ENCODE measurements around the gene STING1. TPM values are rescaled to one million over a fixed set of nuclear protein-coding genes. Genes with fewer than 3 reads are reported as not detected.

The STING1 gene
- total and polyA plus RNA-seq, 2 of the 13 experiments (the other 11 are each of a cell fraction or from before 2014, with no cell fraction given), result 1.3 to 4.4 TPM

GRCh38 chr5:139517683-139518564 is 35.4 kb upstream of the STING1 start (continued):
- TF ChIP-seq SRSF4 (IDR thresholded peaks at IDR 0.05; ENCODE audit: low read depth, low read length, poor library complexity, severe bottlenecking), result no peak
- TF ChIP-seq ZNF839 (CRISPR knock-in tag; IDR thresholded peaks at IDR 0.05; ENCODE audit: borderline replicate concordance), result no peak
- TF ChIP-seq TOE1 (CRISPR knock-in tag; IDR thresholded peaks at IDR 0.05), result peak; percentile 67; the same call in 1 of the 2 replicates
- TF ChIP-seq CTCF (CRISPR knock-in tag; IDR thresholded peaks at IDR 0.05), result peak; percentile 96
- no peak for TF ChIP-seq MBNL3 (CRISPR knock-in tag; conservative IDR thresholded peaks at IDR 0.05)
- TF ChIP-seq ZNF333 (CRISPR knock-in tag; IDR thresholded peaks at IDR 0.05; ENCODE audit: borderline replicate concordance), result peak; percentile 60; the same call in 1 of the 2 replicates
- TF ChIP-seq CAMTA2 (CRISPR knock-in tag; IDR thresholded peaks at IDR 0.05; ENCODE audit: borderline replicate concordance), result peak; percentile 27; the same call in 1 of the 2 replicates
- TF ChIP-seq ZNF143 (CRISPR knock-in tag; IDR thresholded peaks at IDR 0.05), result peak; percentile 92
- peak; percentile 70 for TF ChIP-seq ZNF614 (CRISPR knock-in tag; IDR thresholded peaks at IDR 0.05; ENCODE audit: borderline replicate concordance)
- TF ChIP-seq POLR2AphosphoS2 (IDR thresholded peaks at IDR 0.05; ENCODE audit: low read depth, low read length), result no peak
- TF ChIP-seq MTA1 (CRISPR knock-in tag; IDR thresholded peaks at IDR 0.05; ENCODE audit: borderline replicate concordance), result peak; percentile 64; the same call in 1 of the 2 replicates
- no peak for TF ChIP-seq TP53 (CRISPR knock-in tag; conservative IDR thresholded peaks at IDR 0.05)
- TF ChIP-seq ZBTB8A (CRISPR knock-in tag; IDR thresholded peaks at IDR 0.05; ENCODE audit: borderline replicate concordance, low read depth), result no peak
- TF ChIP-seq TBX2 (CRISPR knock-in tag; IDR thresholded peaks at IDR 0.05; ENCODE audit: borderline replicate concordance), result peak; percentile 94
- peak; percentile 83 for TF ChIP-seq TAF15 (IDR thresholded peaks at IDR 0.05; ENCODE audit: low read depth, low read length, poor library complexity, severe bottlenecking)
- TF ChIP-seq SALL2 (CRISPR knock-in tag; IDR thresholded peaks at IDR 0.05), result peak; percentile 90
- TF ChIP-seq SMAD9 (CRISPR knock-in tag; IDR thresholded peaks at IDR 0.05), result no peak; the same call in 1 of the 2 replicates
- no peak for TF ChIP-seq MYNN (CRISPR knock-in tag; IDR thresholded peaks at IDR 0.05; ENCODE audit: low read depth)
- peak; percentile 50; the same call in 1 of the 2 replicates for TF ChIP-seq TFAP4 (IDR thresholded peaks at IDR 0.05; ENCODE audit: borderline replicate concordance, low read depth)
- peak; percentile 85 for TF ChIP-seq SMAD3 (CRISPR knock-in tag; IDR thresholded peaks at IDR 0.05)
- no peak for TF ChIP-seq ZZZ3 (CRISPR knock-in tag; IDR thresholded peaks at IDR 0.05; ENCODE audit: borderline replicate concordance)
- peak; percentile 71; the same call in 1 of the 2 replicates for TF ChIP-seq GMEB1 (CRISPR knock-in tag; IDR thresholded peaks at IDR 0.05; ENCODE audit: borderline replicate concordance)
- no peak; the same call in 1 of the 2 replicates for TF ChIP-seq CBX5 (CRISPR knock-in tag; IDR thresholded peaks at IDR 0.05; ENCODE audit: borderline replicate concordance)
- TF ChIP-seq NAIF1 (CRISPR knock-in tag; IDR thresholded peaks at IDR 0.05; ENCODE audit: borderline replicate concordance), result no peak; the same call in 1 of the 2 replicates
- peak; percentile 92 for TF ChIP-seq POLR2G (IDR thresholded peaks at IDR 0.05; ENCODE audit: low read depth, low read length)

Measured in HepG2 (cell line).